Urothelium cell line (cell line): ENCODE data around the gene CCDC102B.

Experiments used
- DNase-seq: peaks from one replicate; pipeline ENCODE4 v3.0.0; 2011; ENCODE audit warnings: low spot score, mixed read lengths
- FAIRE-seq: peaks from 2 replicates; lab custom pipeline; 2011; peaks lifted over from hg19 to GRCh38; lab: Jason Lieb, UNC

The CCDC102B gene

DNA sequence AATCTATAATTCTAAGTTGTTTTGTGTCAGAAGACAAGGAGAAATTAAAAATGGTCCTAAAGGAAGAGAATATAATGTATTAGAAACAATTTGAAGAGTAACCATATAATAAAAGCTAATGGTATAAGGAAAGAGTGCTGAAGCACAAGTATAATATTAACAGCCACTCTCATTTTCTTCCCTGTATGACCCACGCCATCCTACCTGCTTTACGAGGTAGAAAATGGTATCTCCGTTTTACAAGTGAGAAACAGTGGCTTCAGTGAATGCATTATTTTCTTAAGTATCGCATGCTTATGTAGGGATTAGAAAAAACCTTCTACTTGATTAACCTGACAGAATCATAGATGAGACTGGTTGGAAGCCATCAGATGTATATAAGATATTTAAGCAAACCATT, 266.2 kb downstream of the CCDC102B start:
- no peak for FAIRE-seq
- DNase-seq, result no peak

DNA sequence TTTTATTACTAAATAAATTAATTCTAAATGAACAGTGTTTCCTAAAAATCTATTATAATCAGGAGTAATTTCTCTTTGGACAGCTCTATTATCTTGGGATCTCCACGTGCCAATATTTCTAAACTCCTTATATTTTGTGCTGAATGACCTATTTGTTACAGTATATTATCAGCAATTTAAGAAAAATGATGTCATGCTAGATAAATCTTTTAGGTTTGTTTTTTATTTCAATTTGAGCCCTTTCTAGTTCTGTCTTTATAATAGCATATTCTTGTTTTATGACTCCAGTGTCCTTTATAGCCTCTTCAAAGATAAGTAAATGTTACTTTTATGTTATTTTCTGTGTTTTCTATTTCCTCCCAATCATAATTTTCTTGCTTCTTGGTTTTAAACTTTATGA, 269.2 kb downstream of the CCDC102B start:
- no peak for DNase-seq

DNA sequence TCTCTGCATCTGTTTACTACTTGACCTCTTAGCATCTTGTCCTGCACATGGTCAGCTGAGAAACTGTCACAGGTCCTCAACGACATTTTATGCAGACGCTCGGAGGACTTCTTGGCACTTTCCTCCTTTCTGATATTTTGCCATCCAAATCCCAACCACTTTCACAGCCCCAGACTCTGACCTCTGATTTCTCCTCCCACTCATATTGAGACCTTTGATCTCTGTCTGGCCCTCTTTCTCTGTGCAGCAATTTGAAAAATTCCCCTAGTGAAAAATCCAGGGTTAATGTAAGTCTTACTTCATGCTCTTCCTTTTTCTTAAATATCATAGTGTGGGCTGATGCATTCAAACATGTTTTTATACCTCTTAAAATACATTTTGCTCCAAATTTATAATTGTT, 273.8 kb downstream of the CCDC102B start:
- no peak for DNase-seq
- no peak for FAIRE-seq

More for the DNA sequence above, 269.2 kb downstream of the CCDC102B start:
- no peak for FAIRE-seq

DNA sequence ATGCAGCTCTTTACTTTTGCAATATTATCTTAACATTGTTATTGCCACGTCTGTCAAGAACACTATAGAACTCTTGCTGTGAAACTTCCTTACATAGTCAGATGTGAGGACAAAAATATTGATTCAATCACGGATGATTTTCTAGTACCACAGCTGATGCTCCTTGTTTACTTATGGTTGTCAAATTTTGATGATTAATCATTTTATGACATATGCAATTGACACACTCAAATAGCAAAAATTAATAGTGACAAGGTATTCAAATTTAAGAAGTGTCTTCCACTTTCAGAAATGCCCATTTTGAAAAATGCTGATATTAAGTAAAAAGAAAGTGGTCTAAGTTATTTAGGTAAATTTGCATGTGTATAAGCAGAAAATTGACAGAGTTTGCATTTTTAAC, 284.0 kb downstream of the CCDC102B start:
- FAIRE-seq, result no peak
- no peak for DNase-seq

DNA sequence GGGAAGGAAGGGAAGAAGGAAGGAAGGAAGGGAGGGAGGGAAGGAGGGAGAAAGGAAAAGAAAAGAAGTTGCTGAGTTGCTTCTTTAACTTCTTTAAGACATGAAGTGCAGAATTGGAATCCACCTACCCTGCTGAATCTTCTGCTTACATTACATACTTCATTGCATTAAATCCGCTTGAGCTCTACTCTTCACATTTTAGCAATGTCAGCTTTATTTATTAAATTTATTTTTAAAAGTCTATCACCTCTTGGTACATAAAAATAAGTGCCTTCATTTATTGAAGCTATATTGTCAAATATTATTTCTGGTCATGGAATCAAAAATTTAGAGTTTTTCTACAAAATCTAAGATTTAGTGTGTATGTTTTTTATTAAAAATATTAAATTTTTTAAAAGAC, 284.6 kb downstream of the CCDC102B start:
- DNase-seq (no peak), FAIRE-seq (no peak)

DNA sequence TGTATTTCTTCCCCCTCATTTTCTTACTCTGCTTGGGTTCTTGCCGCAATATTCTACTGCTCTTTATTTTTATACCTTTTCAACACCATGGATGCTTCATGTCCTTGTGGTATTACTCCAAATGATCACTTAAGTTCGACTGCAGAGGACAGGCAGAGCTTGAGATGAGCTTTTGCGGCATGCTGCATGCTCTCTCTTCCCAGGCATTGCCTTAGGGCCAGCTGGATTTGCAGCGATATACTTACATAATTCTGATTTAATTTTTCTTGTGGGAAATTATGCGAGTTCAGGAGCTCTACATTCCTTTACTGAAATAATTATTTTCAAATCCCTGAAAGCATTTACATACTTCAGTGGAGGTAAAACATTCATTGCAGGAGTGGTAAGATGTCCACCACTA, 288.1 kb downstream of the CCDC102B start:
- FAIRE-seq, result no peak
- no peak for DNase-seq

DNA sequence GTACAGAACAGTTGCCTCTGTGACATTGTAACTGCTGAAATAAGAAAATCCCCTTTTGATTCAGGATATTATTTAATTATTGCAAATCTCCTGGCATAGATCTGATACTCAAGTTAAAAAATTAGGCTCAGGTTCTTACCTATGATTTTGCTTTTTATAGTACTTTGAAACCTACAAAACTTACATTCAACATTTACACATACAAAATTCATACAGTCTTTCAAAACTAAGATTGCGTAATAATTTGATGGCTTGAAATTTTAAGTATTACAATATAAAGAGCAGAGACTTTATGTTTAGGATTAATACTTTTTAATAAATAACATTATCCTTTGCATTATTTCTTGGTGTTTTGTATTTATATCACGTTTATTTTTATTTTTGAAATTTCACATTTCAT, 291.1 kb downstream of the CCDC102B start:
- DNase-seq (no peak), FAIRE-seq (no peak)

DNA sequence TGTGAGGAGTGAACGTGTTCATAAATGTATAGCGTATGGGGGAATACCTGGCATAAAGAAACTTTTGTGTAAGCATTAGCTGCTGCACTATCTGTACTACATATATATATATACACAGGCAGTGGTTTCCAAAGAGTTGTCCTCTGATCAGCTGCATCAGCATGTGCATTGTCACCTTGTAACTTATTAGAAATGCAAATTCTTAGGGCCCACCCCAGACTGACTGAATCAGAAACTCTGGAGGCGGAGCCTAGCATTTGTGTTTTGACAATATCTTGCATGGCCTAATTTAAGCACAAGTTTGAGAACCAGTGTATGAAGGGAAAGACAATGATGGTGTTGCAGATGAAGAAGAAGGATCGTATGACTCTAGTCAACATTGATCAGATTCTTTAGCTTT, 299.5 kb downstream of the CCDC102B start:
- FAIRE-seq (no peak), DNase-seq (no peak)

DNA sequence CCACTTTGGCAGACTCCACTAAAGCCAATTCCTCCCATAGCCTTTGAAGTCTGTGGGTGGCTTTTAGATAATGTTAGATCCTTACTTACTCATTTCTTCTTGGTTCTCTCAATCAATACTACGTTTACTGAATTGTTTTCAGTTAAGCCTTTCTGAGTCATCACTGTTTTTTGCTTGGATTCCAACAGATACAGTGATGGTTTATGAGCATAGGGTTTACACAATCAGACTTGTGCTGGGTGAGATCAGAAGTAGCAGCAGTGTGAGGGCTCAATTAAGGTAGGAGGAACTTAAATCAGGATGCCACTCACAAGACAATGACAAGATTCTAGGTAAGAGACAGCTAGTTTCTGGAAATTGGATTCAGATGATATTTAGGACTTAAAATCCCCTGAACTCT, 305.1 kb downstream of the CCDC102B start:
- no peak for FAIRE-seq
- no peak for DNase-seq
